HepG2 (cell line): Measurements from ENCODE around the gene PPOX. TPM values are rescaled to one million over a fixed set of nuclear protein-coding genes. Genes with fewer than 3 reads are reported as not detected.

Experiments used
- ATF1 ChIP-seq: IDR thresholded peaks from 2 replicates; pipeline ENCODE4 v1.6.1; 2016; ENCODE audit warnings: mild to moderate bottlenecking, control low read depth
- GABPA ChIP-seq, 2 experiments: IDR thresholded peaks; 2 replicates each; pipeline ENCODE4 v1.6.1; 2011 to 2016; ENCODE audit warnings: low read depth in 2 of 2, low read length in 1 of 2, missing biosample characterization in 1 of 2, missing genetic modification characterization in 1 of 2
- HMGA1 ChIP-seq: sonication (generic); formaldehyde crosslinking; conservative IDR thresholded peaks from 2 replicates; pipeline ENCODE4 v1.4.0; 2020; ENCODE audit warnings: missing genetic modification reagents
- KLF11 ChIP-seq: IDR thresholded peaks from 2 replicates; pipeline ENCODE4 v1.6.1; 2016; ENCODE audit warnings: missing compliant biosample characterization
- NCOR1 ChIP-seq: fragments of 200-600 bp; sonication (generic); IDR thresholded peaks from 2 replicates; pipeline ENCODE4 v1.7.0; 2017; ENCODE audit warnings: antibody characterized with exemption, low read length, borderline replicate concordance
- NKX3-1 ChIP-seq: sonication (generic); formaldehyde crosslinking; IDR thresholded peaks from 2 replicates; pipeline ENCODE4 v1.5.0; 2020; ENCODE audit warnings: missing genetic modification reagents
- NPAS2 ChIP-seq: sonication (generic); formaldehyde crosslinking; IDR thresholded peaks from 2 replicates; pipeline ENCODE4 v1.8.0; 2022; ENCODE audit warnings: mild to moderate bottlenecking, missing genetic modification reagents, borderline replicate concordance
- RFXAP ChIP-seq: sonication (generic); formaldehyde crosslinking; IDR thresholded peaks from 2 replicates; pipeline ENCODE4 v1.4.0; 2020; ENCODE audit warnings: missing genetic modification reagents, borderline replicate concordance
- TBL1XR1 ChIP-seq: fragments of 150-350 bp; IDR thresholded peaks from 2 replicates; pipeline ENCODE4 v1.6.1; 2014; ENCODE audit warnings: borderline replicate concordance, low read length; ENCODE audit not compliant: partially characterized antibody
- ZNF44 ChIP-seq: sonication (generic); formaldehyde crosslinking; IDR thresholded peaks from 2 replicates; pipeline ENCODE4 v1.5.1; 2020; ENCODE audit warnings: mild to moderate bottlenecking, missing genetic modification reagents
- ZNF598 ChIP-seq: sonication (generic); formaldehyde crosslinking; IDR thresholded peaks from 2 replicates; pipeline ENCODE4 v1.5.1; 2020; ENCODE audit warnings: mild to moderate bottlenecking, missing genetic modification reagents, borderline replicate concordance
- ZNF709 ChIP-seq: sonication (generic); formaldehyde crosslinking; IDR thresholded peaks from 2 replicates; pipeline ENCODE4 v1.5.0; 2020; ENCODE audit warnings: mild to moderate bottlenecking, missing genetic modification reagents
- ZNF781 ChIP-seq: sonication (generic); formaldehyde crosslinking; IDR thresholded peaks from 2 replicates; pipeline ENCODE4 v1.5.1; 2020; ENCODE audit warnings: borderline replicate concordance, mild to moderate bottlenecking, missing genetic modification reagents; ENCODE audit errors: not compliant biosample characterization
- ZNF883 ChIP-seq: sonication (generic); formaldehyde crosslinking; IDR thresholded peaks from 2 replicates; pipeline ENCODE4 v1.5.1; 2020; ENCODE audit warnings: mild to moderate bottlenecking, missing genetic modification reagents; ENCODE audit errors: not compliant biosample characterization
- polyA plus RNA-seq, 8 experiments: library from polyadenylated mRNA; depleted of rRNA in 3 of 8; stranded (reverse) in 7 of 8; unstranded in 1 of 8; fragments of >200 nt; fragmentation: Illumina TruSeq in 4 of 8; extraction: Trizol in 4 of 8; gene quantifications; 2 replicates each; pipeline versions ENCODE4 v1.2.1 to v1.2.3, GENCODE V29; 2011 to 2016; ENCODE audit warnings: low read depth in 4 of 8, missing spikeins in 1 of 8, mixed read lengths in 1 of 8; ENCODE audit not compliant: insufficient read depth in 1 of 8
- total RNA-seq, 5 experiments: library from RNA; depleted of rRNA; stranded (reverse); fragments of >200 nt; fragmentation: Illumina TruSeq; extraction: Trizol; gene quantifications; 2 replicates each; pipeline ENCODE4 v1.2.3, GENCODE V29; 2016; ENCODE audit warnings: low read depth in 1 of 5
- TF ChIP-seq, protein P1 (sequence below): sonication (generic); formaldehyde crosslinking; IDR thresholded peaks from 2 replicates; pipeline ENCODE4 v1.4.0; 2020; ENCODE audit warnings: mild to moderate bottlenecking, missing genetic modification reagents
- TF ChIP-seq, protein P2 (sequence below): sonication (generic); formaldehyde crosslinking; IDR thresholded peaks from 2 replicates; pipeline ENCODE4 v1.5.1; 2020; ENCODE audit warnings: mild to moderate bottlenecking, missing genetic modification reagents, moderate library complexity
- TF ChIP-seq, protein P3 (sequence below): fragments of 450-650 bp; IDR thresholded peaks from 2 replicates; pipeline ENCODE4 v1.6.1; 2017
- TF ChIP-seq, protein P4 (sequence below): sonication (generic); formaldehyde crosslinking; conservative IDR thresholded peaks from 2 replicates; pipeline ENCODE4 v1.4.0; 2020; ENCODE audit warnings: missing genetic modification reagents
- TF ChIP-seq, protein P5 (sequence below): IDR thresholded peaks from 2 replicates; pipeline ENCODE4 v1.4.0; 2020; ENCODE audit warnings: mild to moderate bottlenecking, missing genetic modification reagents

PPOX gene
- total and polyA plus RNA-seq, 2 of the 13 experiments (the other 11 are each of a cell fraction or from before 2014, with no cell fraction given): 15.5 to 27.7 TPM

DNA sequence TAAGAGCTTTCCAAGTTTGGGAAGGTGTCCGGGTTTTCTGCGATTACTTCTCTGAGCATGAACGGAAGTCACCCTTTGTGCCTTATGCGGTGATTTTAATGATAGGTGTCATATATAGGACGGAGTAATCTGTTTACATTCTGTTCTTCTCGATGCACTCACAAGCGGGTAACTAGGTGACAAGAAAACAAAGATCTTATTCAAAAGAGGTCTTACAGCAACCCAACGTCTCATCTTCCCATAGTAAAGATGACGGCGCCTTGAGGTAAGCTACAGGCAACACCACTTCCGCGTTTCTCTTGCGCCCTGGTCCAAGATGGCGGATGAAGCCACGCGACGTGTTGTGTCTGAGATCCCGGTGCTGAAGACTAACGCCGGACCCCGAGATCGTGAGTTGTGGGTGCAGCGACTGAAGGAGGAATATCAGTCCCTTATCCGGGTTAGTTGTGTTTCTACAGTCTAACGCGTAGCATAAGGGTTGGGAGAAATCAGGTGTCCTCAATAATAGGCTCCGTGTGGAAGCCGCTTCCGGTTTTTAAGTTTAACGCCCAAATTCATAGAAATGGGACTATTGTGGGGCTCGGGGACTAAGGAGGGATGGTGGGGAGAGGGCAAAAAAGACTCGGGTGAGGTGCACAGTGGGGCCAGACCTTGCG is 12.4 kb upstream of the PPOX start, which contains the start of gene UFC1 (continued):
- peak; percentile 72; the same call in 1 of the 2 replicates for TF ChIP-seq KLF11
- TF ChIP-seq ZNF883 (CRISPR knock-in tag): no peak
- TF ChIP-seq ZNF598 (CRISPR knock-in tag): no peak
- TF ChIP-seq, protein P1, sequence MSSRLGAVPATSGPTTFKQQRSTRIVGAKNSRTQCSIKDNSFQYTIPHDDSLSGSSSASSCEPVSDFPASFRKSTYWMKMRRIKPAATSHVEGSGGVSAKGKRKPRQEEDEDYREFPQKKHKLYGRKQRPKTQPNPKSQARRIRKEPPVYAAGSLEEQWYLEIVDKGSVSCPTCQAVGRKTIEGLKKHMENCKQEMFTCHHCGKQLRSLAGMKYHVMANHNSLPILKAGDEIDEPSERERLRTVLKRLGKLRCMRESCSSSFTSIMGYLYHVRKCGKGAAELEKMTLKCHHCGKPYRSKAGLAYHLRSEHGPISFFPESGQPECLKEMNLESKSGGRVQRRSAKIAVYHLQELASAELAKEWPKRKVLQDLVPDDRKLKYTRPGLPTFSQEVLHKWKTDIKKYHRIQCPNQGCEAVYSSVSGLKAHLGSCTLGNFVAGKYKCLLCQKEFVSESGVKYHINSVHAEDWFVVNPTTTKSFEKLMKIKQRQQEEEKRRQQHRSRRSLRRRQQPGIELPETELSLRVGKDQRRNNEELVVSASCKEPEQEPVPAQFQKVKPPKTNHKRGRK (CRISPR knock-in tag): no peak
- TF ChIP-seq, protein P2, sequence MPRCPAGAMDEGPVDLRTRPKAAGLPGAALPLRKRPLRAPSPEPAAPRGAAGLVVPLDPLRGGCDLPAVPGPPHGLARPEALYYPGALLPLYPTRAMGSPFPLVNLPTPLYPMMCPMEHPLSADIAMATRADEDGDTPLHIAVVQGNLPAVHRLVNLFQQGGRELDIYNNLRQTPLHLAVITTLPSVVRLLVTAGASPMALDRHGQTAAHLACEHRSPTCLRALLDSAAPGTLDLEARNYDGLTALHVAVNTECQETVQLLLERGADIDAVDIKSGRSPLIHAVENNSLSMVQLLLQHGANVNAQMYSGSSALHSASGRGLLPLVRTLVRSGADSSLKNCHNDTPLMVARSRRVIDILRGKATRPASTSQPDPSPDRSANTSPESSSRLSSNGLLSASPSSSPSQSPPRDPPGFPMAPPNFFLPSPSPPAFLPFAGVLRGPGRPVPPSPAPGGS (CRISPR knock-in tag): no peak; the same call in 1 of the 2 replicates
- TF ChIP-seq, protein P3, sequence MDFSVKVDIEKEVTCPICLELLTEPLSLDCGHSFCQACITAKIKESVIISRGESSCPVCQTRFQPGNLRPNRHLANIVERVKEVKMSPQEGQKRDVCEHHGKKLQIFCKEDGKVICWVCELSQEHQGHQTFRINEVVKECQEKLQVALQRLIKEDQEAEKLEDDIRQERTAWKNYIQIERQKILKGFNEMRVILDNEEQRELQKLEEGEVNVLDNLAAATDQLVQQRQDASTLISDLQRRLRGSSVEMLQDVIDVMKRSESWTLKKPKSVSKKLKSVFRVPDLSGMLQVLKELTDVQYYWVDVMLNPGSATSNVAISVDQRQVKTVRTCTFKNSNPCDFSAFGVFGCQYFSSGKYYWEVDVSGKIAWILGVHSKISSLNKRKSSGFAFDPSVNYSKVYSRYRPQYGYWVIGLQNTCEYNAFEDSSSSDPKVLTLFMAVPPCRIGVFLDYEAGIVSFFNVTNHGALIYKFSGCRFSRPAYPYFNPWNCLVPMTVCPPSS: no peak
- peak; percentile 56 for TF ChIP-seq GABPA (IDR thresholded peaks at IDR 0.05; ENCODE audit: low read depth, low read length)
- peak; percentile 98 for TF ChIP-seq GABPA (CRISPR knock-in tag; IDR thresholded peaks at IDR 0.05; ENCODE audit: low read depth)
- TF ChIP-seq ZNF781: no peak
- TF ChIP-seq ZNF44 (CRISPR knock-in tag): no peak
- peak; percentile 84 for TF ChIP-seq ATF1 (CRISPR knock-in tag)
- TF ChIP-seq RFXAP (CRISPR knock-in tag): no peak
- TF ChIP-seq HMGA1: no peak
- TF ChIP-seq, protein P4, sequence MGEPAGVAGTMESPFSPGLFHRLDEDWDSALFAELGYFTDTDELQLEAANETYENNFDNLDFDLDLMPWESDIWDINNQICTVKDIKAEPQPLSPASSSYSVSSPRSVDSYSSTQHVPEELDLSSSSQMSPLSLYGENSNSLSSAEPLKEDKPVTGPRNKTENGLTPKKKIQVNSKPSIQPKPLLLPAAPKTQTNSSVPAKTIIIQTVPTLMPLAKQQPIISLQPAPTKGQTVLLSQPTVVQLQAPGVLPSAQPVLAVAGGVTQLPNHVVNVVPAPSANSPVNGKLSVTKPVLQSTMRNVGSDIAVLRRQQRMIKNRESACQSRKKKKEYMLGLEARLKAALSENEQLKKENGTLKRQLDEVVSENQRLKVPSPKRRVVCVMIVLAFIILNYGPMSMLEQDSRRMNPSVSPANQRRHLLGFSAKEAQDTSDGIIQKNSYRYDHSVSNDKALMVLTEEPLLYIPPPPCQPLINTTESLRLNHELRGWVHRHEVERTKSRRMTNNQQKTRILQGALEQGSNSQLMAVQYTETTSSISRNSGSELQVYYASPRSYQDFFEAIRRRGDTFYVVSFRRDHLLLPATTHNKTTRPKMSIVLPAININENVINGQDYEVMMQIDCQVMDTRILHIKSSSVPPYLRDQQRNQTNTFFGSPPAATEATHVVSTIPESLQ (CRISPR knock-in tag): no peak
- TF ChIP-seq TBL1XR1: no peak
- no peak for TF ChIP-seq NPAS2 (CRISPR knock-in tag)
- TF ChIP-seq, protein P5, sequence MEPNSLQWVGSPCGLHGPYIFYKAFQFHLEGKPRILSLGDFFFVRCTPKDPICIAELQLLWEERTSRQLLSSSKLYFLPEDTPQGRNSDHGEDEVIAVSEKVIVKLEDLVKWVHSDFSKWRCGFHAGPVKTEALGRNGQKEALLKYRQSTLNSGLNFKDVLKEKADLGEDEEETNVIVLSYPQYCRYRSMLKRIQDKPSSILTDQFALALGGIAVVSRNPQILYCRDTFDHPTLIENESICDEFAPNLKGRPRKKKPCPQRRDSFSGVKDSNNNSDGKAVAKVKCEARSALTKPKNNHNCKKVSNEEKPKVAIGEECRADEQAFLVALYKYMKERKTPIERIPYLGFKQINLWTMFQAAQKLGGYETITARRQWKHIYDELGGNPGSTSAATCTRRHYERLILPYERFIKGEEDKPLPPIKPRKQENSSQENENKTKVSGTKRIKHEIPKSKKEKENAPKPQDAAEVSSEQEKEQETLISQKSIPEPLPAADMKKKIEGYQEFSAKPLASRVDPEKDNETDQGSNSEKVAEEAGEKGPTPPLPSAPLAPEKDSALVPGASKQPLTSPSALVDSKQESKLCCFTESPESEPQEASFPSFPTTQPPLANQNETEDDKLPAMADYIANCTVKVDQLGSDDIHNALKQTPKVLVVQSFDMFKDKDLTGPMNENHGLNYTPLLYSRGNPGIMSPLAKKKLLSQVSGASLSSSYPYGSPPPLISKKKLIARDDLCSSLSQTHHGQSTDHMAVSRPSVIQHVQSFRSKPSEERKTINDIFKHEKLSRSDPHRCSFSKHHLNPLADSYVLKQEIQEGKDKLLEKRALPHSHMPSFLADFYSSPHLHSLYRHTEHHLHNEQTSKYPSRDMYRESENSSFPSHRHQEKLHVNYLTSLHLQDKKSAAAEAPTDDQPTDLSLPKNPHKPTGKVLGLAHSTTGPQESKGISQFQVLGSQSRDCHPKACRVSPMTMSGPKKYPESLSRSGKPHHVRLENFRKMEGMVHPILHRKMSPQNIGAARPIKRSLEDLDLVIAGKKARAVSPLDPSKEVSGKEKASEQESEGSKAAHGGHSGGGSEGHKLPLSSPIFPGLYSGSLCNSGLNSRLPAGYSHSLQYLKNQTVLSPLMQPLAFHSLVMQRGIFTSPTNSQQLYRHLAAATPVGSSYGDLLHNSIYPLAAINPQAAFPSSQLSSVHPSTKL: no peak
- TF ChIP-seq NKX3-1 (CRISPR knock-in tag): peak; percentile 39; the same call in 1 of the 2 replicates
- peak; percentile 73 for TF ChIP-seq ZNF709 (CRISPR knock-in tag)
- peak; percentile 35; the same call in 1 of the 2 replicates for TF ChIP-seq NCOR1
